22Rv1 (cell line): ENCODE results near the gene THBD.

Source experiments
- H3K27ac ChIP-seq: fragments of 450-650 bp; 2 replicates; pipeline ENCODE4 v1.5.1; 2017
- CTCF ChIP-seq: fragments of 450-650 bp; IDR thresholded peaks from 2 replicates; pipeline ENCODE4 v1.5.1; 2017; ENCODE audit warnings: mild to moderate bottlenecking
- ZFX ChIP-seq: fragments of 450-650 bp; IDR thresholded peaks from 2 replicates; pipeline ENCODE4 v1.6.1; 2017; ENCODE audit warnings: antibody characterized with exemption, borderline replicate concordance

THBD gene

DNA sequence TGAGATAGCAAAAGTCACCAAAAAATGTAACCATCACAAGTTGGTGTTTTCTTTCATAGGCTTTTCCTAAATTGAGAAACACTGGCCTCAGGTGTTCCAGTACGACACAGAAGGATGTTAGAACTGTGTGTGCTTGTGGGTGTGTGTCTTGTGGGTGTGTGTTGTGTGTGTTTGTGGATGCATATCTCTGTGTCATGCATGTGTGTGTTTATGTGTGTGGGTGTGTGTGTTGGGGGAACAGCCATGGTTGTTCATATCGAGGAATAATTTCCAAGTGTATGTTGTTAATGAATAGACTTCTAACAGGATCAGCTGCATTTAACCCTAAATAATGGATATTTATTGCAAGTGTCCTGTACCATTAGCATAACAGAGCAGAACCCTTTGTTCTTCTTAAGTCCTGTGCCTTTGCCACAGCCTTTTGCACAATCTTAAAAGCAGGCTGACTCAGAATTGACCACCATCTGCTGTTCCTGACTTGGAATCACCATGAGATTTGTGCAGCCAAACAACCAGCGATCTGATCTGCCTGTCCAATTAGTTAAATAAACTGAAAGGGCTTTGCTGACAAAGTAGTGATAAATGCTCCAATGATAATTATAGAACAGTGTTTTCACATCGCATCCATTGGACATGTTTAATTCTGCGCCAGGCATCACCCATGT is 29.0 kb upstream of the THBD start:
- TF ChIP-seq CTCF (no peak), ZFX (no peak)
- H3K27ac ChIP-seq, result no peak overlapping the region

DNA sequence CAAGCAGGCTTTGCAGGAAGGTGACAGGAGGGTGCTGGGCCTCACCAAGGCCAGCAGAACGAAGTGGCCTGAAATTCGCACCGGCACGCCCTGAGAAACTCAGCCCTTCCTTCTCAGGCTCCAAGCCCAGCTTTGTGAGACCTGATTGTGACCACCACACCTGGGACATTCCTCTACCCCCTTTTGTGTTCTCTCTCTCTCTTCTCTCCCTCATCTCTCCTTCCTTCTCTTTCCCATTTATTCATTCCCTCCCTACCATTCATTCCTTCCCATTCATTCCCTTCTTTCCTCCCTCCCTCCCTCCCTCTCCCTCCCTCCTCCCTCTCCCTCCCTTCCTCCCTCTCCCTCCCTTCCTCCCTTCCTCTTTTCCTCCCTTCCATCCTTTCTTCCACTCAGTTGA is 27.8 kb upstream of the THBD start:
- TF ChIP-seq CTCF (no peak), ZFX (no peak)
- H3K27ac ChIP-seq, result no peak overlapping the region

GRCh38 chr20:23074052-23074451 is 24.6 kb upstream of the THBD start:
- TF ChIP-seq CTCF (no peak), ZFX (no peak)
- H3K27ac ChIP-seq, result no peak overlapping the region

DNA sequence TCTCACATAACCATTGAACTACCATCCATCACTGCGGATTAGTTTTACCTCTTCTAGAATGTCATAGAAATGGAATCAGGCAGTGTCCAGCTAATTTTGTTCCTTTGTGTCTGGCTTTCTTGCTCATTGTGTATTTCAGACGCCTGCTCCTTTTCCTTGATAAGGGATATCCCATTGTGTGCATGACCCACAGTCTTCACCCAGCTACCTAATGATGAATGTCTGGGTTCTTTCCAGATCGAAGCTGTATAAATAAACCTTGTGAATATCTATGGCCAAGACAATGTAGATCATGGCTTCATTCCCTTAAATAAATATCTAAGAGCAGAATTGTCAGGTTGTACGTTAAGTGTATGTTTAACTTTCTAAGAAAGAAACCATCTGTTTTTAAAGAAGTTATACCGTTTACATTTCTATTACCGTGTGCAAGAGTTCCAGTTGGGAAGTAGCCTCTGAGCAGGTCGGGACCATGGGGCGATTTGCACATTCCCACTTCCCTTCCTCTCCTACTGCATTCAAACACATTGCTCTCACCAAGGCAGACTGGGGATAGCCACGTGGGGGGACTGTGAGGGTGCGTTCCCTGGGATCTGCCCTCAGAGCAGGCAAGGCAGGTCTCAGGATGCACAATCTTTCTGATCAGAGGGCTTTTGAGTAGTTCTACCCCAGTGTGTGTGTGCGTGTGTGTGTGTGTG is 23.6 kb upstream of the THBD start:
- H3K27ac ChIP-seq, result no peak overlapping the region
- TF ChIP-seq CTCF (no peak), ZFX (no peak)

GRCh38 chr20:23071996-23072395 is 22.5 kb upstream of the THBD start:
- no peak overlapping the region for H3K27ac ChIP-seq
- TF ChIP-seq ZFX (no peak), CTCF (no peak)

- TF ChIP-seq CTCF (no peak), ZFX (no peak)
- no peak overlapping the region for H3K27ac ChIP-seq
Measured at GRCh38 chr20:23071398-23071797, 21.9 kb upstream of the THBD start.

GRCh38 chr20:23069108-23069507 is 19.6 kb upstream of the THBD start:
- no peak for TF ChIP-seq ZFX
- H3K27ac ChIP-seq, result no peak overlapping the region
